ENCODE measurements around the gene BAG5.
"Not testable (repeated sequence)": the region's sequence is repeated elsewhere in the genome, so short reads cannot be mapped to it uniquely, and the experiment has no call there.

Gene BAG5

GRCh38 chr14:103521951-103522563, 40.4 kb downstream of the BAG5 start:
- DNase-seq: no peak

GRCh38 chr14:103521438-103521950, 41.0 kb downstream of the BAG5 start:
- DNase-seq: no peak

GRCh38 chr14:103520657-103521437, 41.6 kb downstream of the BAG5 start:
- peak; percentile 53 for DNase-seq

DNA sequence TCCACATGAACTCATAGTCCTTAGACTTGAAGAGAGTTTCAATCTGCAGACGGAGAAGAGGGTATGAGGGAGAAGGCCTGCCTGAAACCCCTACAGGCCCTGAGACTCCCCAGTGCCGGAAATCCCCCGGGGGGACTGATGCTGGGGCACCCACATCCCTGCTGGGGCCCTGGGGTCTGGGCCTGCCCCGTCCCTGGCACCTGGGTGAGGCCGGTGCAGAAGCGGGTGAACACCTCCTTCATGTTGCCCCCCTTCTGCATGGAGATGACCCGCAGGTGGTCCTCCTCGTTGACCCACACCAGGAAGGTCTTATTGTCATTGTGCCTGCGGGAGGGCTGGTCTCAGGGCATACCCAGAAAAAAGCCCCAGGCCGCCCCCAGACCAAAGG, 42.2 kb downstream of the BAG5 start:
- DNase-seq: no peak

- no peak for DNase-seq
Measured at GRCh38 chr14:103519837-103520212, 42.6 kb downstream of the BAG5 start.

DNA sequence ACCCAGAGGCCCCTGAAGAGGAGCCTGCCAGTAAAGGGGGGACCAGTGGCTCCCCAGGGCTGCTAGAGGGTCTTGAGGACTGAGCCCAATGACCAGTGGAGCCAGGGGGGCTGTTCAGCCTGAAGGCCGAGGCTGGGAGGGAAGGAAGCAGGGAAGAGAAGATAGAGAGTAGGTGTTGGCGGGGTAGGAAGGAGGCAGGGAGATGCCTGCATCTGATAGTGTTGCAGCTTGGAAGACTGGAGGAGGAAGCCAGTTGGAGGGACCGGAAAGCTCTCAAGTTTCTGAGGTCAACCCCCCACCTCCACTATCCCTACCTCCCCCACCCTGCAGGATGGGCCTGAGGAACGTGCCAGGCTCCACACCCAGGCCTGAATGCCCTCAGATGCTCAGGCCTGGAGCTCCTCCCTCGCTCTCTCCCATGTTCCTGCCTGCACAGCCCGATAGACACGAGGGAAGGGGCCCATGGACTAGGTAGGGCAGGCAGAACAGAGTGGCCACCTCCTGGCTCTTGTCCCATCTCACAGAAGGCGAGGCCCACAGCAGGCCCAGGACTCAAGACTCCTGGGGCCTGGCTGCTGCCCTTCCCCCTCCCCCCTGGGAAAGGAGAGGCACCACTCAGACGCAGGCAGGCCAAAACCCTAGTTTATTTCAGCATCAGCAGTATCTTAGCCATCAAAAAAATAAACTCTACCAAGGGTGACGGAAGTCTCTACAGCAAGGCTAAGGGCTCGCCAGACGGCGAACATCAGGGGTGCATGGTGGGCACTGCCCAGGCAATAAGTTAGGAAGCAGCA, 43.2 kb downstream of the BAG5 start:
- no peak for DNase-seq

DNA sequence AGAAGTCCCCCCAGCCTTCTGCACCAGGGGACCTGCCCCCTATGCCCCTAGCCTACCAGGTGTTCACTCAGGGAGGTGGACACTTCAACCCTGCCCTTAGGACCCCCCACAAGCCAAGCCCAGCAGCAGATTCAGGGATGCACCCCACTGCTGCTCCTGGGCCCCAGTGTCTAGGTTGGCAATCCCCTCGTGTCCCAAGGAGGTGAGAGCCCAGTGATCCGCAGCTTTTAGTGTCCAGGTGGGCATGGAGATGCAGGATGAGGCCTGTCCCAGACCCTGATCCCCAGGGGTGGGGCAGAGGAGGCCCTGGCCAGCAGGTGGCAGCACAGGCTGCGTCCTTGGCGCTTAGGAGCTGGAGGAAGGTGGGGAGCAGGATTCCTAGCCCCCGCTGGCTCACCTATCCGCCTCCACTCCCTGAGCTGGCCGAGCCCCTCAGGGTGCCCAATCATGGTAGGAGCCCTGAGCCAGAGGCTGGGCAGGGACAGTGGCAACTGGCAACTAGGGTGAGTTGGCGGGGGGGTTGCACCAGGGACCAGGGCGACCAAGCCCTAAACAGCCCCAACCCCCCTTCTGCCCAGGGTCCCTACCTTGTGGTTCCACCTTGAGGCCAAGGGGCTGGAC, 43.9 kb downstream of the BAG5 start:
- peak; percentile 14 for DNase-seq

DNA sequence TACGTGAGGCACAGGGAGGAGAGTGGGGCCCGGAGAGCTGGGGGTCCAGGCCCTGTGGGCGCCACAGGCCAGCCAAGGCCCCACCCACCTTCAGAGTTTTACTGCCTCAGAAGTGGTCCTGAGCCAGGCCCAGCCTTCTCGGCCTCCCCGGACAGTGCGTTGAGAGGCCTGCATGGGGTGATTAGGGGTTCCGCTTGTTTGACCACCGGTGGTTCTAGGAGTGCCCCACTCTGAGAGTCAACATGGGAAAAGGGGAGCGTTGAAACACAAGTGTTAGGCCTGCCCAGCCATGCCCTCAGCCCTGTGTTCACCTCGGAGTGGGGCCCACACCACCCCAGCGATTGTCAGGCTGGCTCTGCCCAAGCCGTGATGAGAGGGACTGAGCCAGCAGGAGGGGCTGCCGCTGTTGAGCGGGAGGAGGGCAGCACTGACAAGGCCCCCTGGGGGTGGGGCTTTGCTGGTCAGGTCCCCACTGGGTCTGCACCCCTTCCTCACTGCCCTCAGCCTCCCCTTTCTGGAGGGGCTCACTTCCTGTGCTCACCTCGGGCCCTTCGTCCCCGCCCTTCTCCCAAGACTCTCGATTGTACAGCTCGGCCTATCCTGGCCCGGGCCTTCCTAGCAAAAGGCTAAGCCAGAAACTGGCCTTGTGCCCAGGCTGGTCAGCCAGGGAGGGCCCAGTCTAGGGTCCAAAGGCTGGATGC, 44.6 kb downstream of the BAG5 start:
- no peak for DNase-seq

DNA sequence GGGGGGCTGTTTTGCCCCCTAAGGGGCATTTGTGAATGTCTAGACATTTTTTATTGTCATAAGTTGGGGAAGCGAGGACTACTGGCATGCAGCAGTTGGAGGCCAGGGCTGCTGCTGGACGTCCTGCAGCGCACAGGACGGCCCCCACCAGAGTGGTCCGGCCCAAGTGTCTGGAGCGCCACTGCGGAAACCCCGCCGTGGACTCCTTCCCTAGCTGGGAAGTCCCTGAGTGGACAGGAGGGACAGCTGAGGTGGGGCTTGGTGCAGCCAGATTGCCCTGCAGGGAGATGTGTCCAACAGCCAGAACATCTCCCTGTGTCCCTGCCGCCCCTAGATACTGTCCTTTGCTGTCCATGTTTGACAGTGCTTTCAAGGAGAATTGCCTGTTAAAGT, 45.3 kb downstream of the BAG5 start:
- DNase-seq: no peak

GRCh38 chr14:103516426-103517173, 45.9 kb downstream of the BAG5 start:
- no peak for DNase-seq

- DNase-seq: no peak
Measured at GRCh38 chr14:103514596-103515421, 47.6 kb downstream of the BAG5 start.

- DNase-seq: peak; percentile 61
Measured at GRCh38 chr14:103512701-103513611, 49.5 kb downstream of the BAG5 start.

GRCh38 chr14:103512180-103512579, 50.3 kb downstream of the BAG5 start:
- not testable (repeated sequence) for DNase-seq

GRCh38 chr14:103510724-103511693, 51.4 kb downstream of the BAG5 start:
- DNase-seq: no peak

DNA sequence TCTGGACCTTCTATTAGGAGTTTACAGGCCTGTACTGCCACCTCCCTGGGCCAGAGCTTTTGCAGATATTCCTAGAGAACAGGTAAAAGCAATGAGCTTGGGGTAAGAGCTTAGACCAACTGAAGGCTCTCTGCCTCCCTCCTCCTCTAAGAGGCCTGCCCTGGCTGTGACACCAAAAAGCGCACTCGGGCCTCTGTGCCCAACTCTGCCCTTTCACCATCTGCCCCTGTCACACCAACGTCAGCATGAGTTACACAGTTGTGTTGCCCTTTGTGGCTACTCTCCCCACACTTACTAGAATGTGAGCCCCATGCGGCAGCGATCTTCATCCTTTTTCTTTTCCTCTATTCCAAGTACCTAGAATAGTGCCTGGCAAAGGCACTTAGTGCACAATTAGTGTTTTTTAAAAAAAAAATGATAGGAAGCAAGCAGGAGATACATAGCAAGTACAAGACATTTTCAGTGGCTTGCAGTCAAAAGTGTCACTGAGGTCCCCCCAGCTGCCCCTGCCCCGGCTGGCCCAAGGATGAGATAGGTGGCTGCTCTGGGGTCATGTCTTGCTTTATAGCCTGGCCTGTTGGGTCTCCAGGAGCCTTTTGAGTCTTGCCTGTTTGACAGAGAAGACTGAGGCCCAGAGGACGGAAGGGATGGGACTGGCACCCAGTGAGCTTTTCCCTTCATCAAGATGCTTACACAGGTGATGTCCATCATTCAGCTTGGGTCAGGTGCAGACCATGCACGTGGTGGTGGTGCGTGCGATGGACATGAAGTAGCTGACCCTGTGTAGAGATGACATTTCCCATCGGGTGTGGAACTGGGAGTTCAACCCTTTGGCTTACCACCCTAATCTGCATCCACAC, 52.4 kb downstream of the BAG5 start:
- DNase-seq: no peak

GRCh38 chr14:103508521-103509329, 53.7 kb downstream of the BAG5 start:
- DNase-seq: no peak

DNA sequence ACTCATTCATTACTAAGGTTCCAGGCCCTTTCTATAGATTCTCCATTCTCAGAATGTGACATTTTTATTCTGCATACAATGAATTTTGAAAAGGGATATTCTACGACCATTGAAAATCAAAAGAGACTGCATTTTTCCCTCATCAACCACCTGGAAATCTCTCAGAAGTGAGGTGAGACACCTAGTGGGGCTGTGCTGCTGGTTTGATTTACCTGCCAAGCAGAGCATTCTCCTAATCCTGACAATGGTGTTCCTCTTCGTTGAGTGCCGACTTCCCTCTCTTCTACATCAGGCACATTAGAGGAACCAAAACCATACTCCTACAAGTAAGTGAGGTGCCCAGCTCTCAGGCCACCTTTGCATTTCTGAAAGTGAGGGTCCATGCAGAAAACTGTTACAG, 54.7 kb downstream of the BAG5 start:
- no peak for DNase-seq

Data from NCI-H2029 (cell line).